Ishikawa (cell line): ENCODE measurements around the gene PNMA8A.

Source experiments
- CREB1 ChIP-seq: IDR thresholded peaks from 2 replicates; pipeline ENCODE4 v1.6.1; 2012; ENCODE audit warnings: low read depth
- EGR1 ChIP-seq: IDR thresholded peaks from 2 replicates; pipeline ENCODE4 v1.6.1; 2012
- EP300 ChIP-seq: IDR thresholded peaks from 2 replicates; pipeline ENCODE4 v1.6.1; 2012; ENCODE audit warnings: borderline replicate concordance
- FOXM1 ChIP-seq: IDR thresholded peaks from 2 replicates; pipeline ENCODE4 v1.6.1; 2012; ENCODE audit warnings: low read depth, borderline replicate concordance
- NFIC ChIP-seq: IDR thresholded peaks from 2 replicates; pipeline ENCODE4 v1.6.1; 2012
- TAF1 ChIP-seq: IDR thresholded peaks from 2 replicates; pipeline ENCODE4 v1.6.1; 2012; ENCODE audit warnings: low read depth, mild to moderate bottlenecking
- YY1 ChIP-seq: IDR thresholded peaks from 2 replicates; pipeline ENCODE4 v1.6.1; 2012; ENCODE audit warnings: low read depth
- TF ChIP-seq, protein P1 (sequence below): IDR thresholded peaks from 2 replicates; pipeline ENCODE4 v1.6.1; 2012
- TF ChIP-seq, protein P2 (sequence below): IDR thresholded peaks from 2 replicates; pipeline ENCODE4 v1.6.1; 2012; ENCODE audit warnings: low read depth, mild to moderate bottlenecking

DNA sequence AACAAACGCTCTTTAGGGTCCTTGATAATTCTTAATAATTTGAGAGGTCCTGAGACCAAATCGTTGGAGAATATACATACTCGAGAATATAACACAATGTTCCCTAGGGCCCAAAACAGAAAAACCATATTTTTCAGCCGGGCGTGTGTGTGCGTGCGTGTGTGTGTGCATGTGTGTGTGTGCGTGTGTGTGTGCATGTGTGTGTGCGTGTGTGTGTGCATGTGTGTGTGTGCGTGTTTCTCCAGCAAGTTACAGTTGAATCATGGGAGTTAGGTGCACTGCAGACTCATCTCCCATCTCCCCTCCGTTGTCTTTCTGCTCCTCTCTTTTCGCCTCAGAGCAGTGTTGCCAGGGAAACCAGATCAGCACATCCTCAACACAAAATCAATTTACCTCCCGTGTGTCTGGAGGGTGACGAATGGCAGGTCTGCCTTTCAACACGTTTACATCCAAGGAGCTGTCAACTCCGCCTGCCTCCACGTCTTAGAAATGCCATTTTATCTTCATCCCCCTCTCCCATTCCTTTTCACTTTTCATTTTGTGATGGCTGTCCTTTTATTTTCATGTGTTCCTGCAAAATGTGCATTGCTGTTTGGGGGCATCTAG is 32.6 kb upstream of the PNMA8A start:
- TF ChIP-seq EP300 (no peak), CREB1 (no peak), NFIC (no peak), EGR1 (no peak), TAF1 (no peak), YY1 (no peak), FOXM1 (no peak)
- TF ChIP-seq, protein P1, sequence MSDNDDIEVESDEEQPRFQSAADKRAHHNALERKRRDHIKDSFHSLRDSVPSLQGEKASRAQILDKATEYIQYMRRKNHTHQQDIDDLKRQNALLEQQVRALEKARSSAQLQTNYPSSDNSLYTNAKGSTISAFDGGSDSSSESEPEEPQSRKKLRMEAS, result no peak
- TF ChIP-seq, protein P2, sequence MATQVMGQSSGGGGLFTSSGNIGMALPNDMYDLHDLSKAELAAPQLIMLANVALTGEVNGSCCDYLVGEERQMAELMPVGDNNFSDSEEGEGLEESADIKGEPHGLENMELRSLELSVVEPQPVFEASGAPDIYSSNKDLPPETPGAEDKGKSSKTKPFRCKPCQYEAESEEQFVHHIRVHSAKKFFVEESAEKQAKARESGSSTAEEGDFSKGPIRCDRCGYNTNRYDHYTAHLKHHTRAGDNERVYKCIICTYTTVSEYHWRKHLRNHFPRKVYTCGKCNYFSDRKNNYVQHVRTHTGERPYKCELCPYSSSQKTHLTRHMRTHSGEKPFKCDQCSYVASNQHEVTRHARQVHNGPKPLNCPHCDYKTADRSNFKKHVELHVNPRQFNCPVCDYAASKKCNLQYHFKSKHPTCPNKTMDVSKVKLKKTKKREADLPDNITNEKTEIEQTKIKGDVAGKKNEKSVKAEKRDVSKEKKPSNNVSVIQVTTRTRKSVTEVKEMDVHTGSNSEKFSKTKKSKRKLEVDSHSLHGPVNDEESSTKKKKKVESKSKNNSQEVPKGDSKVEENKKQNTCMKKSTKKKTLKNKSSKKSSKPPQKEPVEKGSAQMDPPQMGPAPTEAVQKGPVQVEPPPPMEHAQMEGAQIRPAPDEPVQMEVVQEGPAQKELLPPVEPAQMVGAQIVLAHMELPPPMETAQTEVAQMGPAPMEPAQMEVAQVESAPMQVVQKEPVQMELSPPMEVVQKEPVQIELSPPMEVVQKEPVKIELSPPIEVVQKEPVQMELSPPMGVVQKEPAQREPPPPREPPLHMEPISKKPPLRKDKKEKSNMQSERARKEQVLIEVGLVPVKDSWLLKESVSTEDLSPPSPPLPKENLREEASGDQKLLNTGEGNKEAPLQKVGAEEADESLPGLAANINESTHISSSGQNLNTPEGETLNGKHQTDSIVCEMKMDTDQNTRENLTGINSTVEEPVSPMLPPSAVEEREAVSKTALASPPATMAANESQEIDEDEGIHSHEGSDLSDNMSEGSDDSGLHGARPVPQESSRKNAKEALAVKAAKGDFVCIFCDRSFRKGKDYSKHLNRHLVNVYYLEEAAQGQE, result no peak
